NCI-H1105 treated with DMSO at 0.1 percent for 48 hours (cell line): ENCODE results near the gene C1orf167.

Source experiments
- DNase-seq: peaks from one replicate; lab custom pipeline; 2025; lab: John Stamatoyannopoulos, UW

C1orf167 gene

GRCh38 chr1:11835441-11836225 lies 73.6 kb downstream of the C1orf167 start:
- DNase-seq = no peak

GRCh38 chr1:11836955-11837766 lies 75.2 kb downstream of the C1orf167 start:
- no peak for DNase-seq

GRCh38 chr1:11837767-11838348 lies 75.9 kb downstream of the C1orf167 start:
- DNase-seq = no peak

- peak; percentile 64 for DNase-seq
These were observed 76.6 kb downstream of the C1orf167 start for GRCh38 chr1:11838349-11839272.
